ENCODE results near the gene GSTM4.

Gene GSTM4

DNA sequence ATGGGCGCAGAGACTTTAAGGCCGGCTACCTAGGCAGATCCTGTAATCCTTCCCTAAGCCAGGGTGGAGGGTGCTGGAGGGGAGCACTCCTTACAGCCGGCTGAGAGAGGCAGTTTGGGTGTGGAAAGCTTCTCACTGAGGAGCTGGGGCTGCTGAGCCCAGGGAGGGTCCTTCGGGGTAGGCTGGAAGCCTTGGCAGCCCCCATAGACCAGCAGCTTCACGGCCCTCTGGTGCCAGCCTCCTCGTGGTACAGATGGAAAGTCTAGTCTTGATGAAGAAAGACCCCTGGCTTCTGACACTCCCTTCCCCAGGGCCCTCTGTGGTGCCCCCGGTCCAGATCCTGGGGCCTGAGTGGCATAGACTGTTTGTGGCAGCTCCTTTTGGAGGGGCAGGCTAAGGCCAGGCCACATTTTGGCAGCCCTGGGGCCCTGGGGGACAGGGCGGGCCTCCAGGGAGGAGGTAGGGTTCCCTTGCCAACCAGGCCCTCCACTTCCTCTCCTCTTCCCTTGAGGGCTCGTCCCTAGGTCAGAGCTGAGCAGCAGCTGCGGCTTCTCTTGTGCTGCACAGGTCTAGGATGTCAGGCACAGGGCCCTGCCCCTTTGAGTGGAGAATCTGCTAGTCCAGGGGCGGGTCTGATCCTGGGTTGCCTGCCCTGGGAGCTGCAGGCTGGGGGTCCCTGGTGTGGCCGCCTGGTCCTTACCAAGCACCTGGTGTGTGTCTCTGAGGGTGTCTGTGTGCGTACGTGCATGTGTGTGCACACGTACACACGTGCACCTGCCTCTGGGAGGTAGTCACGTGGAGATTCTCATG is 31.5 kb upstream of the GSTM4 start:
- intact Hi-C loops (cut with DNase I), result no loop called here
- peak in 1 of 10 donors; percentile 74 for DNase-seq

GRCh38 chr1:109625176-109625575 is 30.7 kb upstream of the GSTM4 start:
- intact Hi-C loops (cut with DNase I), result no loop called here
- peak in 1 of 10 donors; percentile 59 for DNase-seq

GRCh38 chr1:109625601-109626560 is 30.0 kb upstream of the GSTM4 start:
- intact Hi-C loops (cut with DNase I), result no loop called here
- peak in 1 of 10 donors; percentile 65 for DNase-seq

GRCh38 chr1:109626682-109627408 is 29.1 kb upstream of the GSTM4 start:
- peak in 1 of 10 donors; percentile 72 for DNase-seq
- intact Hi-C loops (cut with DNase I), result no loop called here

- peak in 1 of 10 donors; percentile 67 for DNase-seq
- intact Hi-C loops (cut with DNase I), result no loop called here
Measured at GRCh38 chr1:109627692-109628399, 28.1 kb upstream of the GSTM4 start.

GRCh38 chr1:109628540-109629321 is 27.2 kb upstream of the GSTM4 start:
- DNase-seq, result peak in 1 of 10 donors; percentile 77
- intact Hi-C loops (cut with DNase I), result no loop called here

GRCh38 chr1:109629372-109630030 is 26.4 kb upstream of the GSTM4 start:
- DNase-seq, result no peak
- intact Hi-C loops (cut with DNase I), result loop anchor here (5.0 kb wide), 1 partner anchor 82 kb away; the partner anchor contains the start of gene GNAI3

GRCh38 chr1:109630081-109630897 is 25.6 kb upstream of the GSTM4 start:
- peak in 1 of 10 donors; percentile 85 for DNase-seq
- intact Hi-C loops (cut with DNase I), result loop anchor here (5.0 kb wide), 1 partner anchor 83 kb away; the partner anchor contains the start of gene GNAI3

GRCh38 chr1:109630898-109631512 is 24.9 kb upstream of the GSTM4 start:
- DNase-seq, result peak in 1 of 10 donors; percentile 69
- intact Hi-C loops (cut with DNase I), result loop anchor here (5.0 kb wide), 1 partner anchor 84 kb away; the partner anchor contains the start of gene GNAI3

GRCh38 chr1:109631513-109632505 is 24.1 kb upstream of the GSTM4 start:
- DNase-seq, result peak in 1 of 10 donors; percentile 87

GRCh38 chr1:109632671-109633346 is 23.1 kb upstream of the GSTM4 start:
- intact Hi-C loops (cut with DNase I), result loop anchor here (5.0 kb wide), 1 partner anchor 86 kb away; the partner anchor contains the start of gene GNAI3
- DNase-seq, result peak in 8 of 10 donors; percentile 53 to 94 (median 62)

More at GRCh38 chr1:109631513-109632505, 24.1 kb upstream of the GSTM4 start:
- intact Hi-C loops (cut with DNase I), result loop anchor here (5.0 kb wide), 1 partner anchor 85 kb away; the partner anchor contains the start of gene GNAI3

DNA sequence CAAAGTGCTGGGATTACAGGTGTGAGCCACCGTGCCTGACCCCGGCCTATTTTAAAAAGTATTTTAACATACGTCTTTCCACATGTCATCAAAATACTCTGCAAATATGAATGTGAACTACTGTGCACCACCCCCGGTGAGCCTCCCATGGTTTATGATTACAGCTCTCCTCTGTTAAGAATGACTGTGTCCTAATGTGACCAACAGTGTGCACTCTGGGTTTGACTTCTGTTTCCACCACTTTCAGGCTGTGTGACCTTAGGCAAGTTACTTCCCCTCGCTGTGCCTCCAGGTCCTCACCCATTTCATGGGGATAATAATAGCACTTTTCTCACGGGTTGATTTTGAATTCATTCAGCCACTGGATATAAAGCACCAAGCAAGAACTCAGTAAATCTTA is 21.6 kb upstream of the GSTM4 start:
- DNase-seq, result no peak

DNA sequence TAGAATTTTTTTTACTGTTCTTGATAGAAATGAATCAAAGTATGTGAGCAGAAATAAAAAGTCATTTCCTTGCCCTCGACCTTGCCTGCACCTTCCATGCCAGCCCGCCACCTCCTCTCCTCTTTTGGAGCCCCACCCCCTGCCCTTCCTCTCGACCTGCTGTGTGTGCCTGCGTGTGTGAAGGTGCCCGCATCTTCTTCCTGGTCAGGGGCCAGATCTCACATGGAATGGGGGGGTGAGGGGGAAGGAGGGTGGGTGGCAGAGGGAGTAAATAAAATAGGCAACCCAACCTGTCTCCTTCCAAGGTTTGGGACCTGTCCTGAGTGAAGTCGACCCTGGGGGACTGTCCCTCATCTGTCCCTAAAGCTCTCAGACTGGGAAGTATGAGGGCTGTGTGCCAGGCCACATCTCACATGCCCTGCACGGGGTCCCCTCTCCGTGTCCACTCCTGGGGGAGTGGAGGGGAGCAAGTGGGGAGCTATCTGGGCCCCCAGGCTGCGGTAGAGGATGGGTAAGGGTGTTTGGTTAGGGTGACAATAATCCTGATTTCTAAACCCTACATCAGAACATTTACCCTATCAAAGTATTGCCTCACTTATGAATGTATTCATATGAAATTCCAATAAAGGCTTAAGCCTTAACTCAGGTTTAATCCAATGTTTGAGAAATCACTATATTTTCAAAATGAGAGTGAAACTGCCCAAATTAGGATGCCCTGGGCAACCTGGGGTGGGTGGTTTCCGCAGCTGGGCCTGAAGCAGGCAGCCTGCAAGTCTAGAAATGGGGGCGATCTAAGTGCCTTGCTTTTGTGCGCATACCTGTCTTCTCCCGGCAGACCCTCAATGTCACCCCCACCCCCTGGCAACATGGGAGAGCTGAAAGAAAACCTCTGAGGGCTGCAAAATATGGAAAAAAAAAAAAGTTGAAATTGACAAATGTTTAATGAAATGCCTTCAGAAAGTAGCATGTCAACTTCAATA is 20.8 kb upstream of the GSTM4 start:
- intact Hi-C loops (cut with DNase I), result loop anchor here (5.0 kb wide), 1 partner anchor 88 kb away; the partner anchor contains the start of gene GNAI3
- DNase-seq, result peak in 1 of 10 donors; percentile 61

More for the DNA sequence above, 21.6 kb upstream of the GSTM4 start:
- intact Hi-C loops (cut with DNase I), result loop anchor here (5.0 kb wide), 1 partner anchor 87 kb away; the partner anchor contains the start of gene GNAI3

GRCh38 chr1:109635862-109636200 is 20.1 kb upstream of the GSTM4 start:
- no peak for DNase-seq
- intact Hi-C loops (cut with DNase I), result no loop called here

Measured in posterior cingulate gyrus (tissue), 11 donors.